Measurements from ENCODE around the gene ANKRD44.

Gene ANKRD44

DNA sequence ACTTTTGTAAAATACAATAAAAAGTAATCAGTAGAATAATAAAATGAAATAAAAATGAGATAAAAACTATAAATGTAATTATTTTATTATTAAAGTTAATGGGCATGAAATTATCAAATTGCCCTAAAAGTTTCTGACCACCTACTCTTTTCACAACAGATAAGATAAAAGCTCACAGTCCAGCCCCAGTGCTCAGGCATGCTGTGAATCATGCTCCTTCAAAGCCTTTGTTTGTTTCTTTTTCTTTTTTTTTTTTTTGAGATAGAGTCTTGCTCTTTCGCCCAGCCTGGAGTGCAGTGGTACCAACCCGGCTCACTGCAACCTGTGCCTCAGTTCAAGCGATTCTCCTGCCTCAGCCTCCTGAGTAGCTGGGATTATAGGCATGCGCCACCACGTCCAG is 181.7 kb downstream of the ANKRD44 start:
- H3K4me3 ChIP-seq (replicated peaks; ENCODE audit: low read depth, low read length), result no peak overlapping the region
- TF ChIP-seq, protein P1, sequence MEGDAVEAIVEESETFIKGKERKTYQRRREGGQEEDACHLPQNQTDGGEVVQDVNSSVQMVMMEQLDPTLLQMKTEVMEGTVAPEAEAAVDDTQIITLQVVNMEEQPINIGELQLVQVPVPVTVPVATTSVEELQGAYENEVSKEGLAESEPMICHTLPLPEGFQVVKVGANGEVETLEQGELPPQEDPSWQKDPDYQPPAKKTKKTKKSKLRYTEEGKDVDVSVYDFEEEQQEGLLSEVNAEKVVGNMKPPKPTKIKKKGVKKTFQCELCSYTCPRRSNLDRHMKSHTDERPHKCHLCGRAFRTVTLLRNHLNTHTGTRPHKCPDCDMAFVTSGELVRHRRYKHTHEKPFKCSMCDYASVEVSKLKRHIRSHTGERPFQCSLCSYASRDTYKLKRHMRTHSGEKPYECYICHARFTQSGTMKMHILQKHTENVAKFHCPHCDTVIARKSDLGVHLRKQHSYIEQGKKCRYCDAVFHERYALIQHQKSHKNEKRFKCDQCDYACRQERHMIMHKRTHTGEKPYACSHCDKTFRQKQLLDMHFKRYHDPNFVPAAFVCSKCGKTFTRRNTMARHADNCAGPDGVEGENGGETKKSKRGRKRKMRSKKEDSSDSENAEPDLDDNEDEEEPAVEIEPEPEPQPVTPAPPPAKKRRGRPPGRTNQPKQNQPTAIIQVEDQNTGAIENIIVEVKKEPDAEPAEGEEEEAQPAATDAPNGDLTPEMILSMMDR (IDR thresholded peaks at IDR 0.05; ENCODE audit: low read depth, low read length, missing control alignments), result no peak
- DNase-seq (ENCODE audit: extremely low read depth, low read depth), result no peak

DNA sequence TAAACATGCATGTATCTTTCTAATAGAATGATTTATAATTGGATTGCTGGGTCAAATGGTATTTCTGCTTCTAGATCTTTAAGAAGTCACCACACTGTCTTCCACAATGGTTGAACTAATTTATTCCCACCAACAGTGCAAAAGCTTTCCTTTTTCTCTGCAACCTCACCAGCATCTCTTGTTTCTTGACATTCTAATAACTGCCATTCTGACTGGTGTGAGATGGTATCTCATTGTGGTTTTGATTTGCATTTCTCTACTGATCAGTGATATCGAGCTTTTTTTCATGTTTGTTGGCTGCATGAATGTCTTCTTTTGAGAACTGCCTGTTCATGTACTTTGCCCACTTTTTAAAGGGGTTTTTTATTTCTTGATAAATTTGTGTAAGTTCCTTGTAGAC is 182.5 kb downstream of the ANKRD44 start:
- TF ChIP-seq, protein P1 (IDR thresholded peaks at IDR 0.05; ENCODE audit: low read depth, low read length, missing control alignments), result no peak
- DNase-seq (ENCODE audit: extremely low read depth, low read depth), result no peak
- no peak overlapping the region for H3K4me3 ChIP-seq (replicated peaks; ENCODE audit: low read depth, low read length)

DNA sequence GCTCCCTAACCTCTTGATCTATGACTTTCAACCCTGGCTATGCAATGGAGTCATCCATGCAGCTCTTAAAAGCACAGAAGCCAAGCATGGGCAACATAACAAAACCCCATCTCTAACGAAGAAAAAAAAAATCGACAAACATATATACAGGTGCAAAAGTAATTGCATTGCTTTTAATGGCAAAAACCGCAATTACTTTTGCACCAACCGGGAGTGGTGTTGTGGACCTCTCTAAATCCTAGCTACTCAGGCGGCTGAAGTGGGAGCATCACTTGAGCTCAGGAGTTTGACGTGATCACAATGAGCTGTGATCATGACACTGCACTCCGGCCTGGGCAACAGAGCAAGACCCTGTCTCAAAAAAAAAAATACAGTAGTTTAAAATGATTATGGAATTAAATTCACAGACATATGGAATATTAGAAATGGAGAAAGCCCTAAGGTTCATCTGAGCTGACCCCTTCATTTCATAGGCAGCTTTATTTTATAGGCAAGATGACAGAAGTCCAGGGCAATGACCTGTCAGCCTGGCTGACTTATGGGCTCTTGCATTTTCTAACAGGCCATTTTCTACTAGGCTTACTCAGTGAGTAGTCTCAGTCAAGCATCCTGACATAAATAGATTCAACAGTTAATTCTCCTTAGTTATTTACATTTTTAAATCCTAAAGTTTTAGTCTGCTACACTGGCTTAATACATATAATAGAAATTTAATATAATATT is 183.8 kb downstream of the ANKRD44 start:
- TF ChIP-seq, protein P1 (IDR thresholded peaks at IDR 0.05; ENCODE audit: low read depth, low read length, missing control alignments), result no peak
- DNase-seq (ENCODE audit: extremely low read depth, low read depth), result no peak
- no peak overlapping the region for H3K4me3 ChIP-seq (replicated peaks; ENCODE audit: low read depth, low read length)

DNA sequence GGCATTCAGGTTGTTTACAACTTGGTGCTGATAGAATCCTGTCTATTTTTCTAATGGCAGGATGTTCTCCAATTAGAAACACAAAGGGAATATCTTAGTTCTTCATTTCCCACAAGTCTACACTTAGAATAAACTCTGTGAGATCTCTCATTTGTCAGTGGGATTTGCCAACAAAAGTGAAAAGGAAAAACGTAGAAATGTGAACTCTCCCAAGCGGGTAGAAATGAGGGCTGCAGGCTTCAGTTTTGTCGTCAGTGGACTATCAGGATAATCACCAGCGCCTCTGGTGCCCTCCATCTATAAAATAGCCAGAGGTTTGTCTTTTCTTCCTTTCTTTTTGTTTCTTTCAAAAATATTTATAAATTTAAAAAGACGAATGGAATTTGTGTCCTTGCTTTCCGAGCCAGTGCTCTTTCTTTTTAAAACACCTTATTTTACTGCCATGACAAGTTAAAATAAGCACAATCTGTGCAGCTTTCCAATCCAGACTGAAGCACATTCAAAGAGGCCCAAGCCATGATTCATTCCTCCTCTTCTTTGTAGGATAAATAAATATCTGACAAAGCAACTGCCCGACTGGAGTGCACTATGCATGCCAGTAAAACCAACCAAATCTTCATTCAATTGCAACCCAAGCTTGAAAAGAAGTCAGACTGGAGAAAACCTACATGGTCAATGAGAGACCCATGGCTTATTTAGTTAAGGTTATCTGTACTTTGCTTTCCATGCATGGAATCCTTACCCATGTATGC is 185.8 kb downstream of the ANKRD44 start:
- TF ChIP-seq, protein P1 (IDR thresholded peaks at IDR 0.05; ENCODE audit: low read depth, low read length, missing control alignments), result no peak
- no peak for DNase-seq (ENCODE audit: extremely low read depth, low read depth)
- no peak overlapping the region for H3K4me3 ChIP-seq (replicated peaks; ENCODE audit: low read depth, low read length)

DNA sequence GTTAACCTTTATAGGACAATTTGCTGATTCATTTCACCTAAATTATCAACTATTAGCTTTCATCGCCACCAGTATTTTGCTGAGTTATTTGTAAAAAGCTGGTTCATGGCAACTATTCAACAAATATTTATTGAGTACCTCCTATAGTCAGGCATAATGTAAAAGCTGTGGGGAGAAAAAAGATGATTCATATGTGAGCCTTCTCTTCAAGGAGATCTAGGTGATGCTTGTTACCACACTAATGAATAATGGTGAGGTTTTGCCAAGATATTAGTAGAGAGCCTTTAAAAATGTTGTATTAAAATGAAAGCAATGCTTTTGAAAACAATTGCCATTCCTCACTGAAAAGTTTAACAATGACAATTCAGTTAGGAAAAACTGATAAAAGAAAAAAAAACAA is 187.8 kb downstream of the ANKRD44 start:
- DNase-seq (ENCODE audit: extremely low read depth, low read depth), result no peak
- no peak overlapping the region for H3K4me3 ChIP-seq (replicated peaks; ENCODE audit: low read depth, low read length)
- TF ChIP-seq, protein P1 (IDR thresholded peaks at IDR 0.05; ENCODE audit: low read depth, low read length, missing control alignments), result no peak

DNA sequence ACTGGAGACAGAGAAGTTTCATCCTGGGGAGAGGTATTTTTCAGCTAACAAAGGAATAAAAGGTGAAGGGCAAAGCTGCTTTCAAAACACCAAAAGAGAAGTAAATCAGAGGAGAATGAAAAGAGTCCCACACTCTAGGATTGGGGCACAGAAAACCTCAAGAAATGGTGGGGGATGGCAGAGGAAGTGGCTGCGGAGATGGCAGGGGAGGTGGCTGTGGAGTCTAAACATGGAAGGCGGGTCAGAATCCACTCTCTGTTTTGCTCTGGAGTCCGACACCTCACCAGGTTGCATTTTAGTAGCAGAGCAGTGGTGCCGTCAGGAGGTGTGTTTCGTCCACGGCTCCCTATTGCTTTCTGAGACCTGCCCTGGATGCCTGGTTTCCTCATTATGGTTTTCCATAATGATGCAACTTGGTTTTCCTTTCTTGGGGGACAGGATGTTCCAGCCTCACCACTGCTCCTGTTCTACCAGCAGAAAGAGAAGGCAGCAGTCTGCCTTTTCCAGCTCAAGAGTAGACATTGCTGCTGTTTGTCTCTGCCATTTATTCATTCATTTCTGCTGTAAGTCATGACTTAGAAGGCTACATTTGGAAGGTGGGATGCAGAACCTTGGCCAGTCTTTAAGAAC is 188.7 kb downstream of the ANKRD44 start:
- TF ChIP-seq, protein P1 (IDR thresholded peaks at IDR 0.05; ENCODE audit: low read depth, low read length, missing control alignments), result no peak
- no peak for DNase-seq (ENCODE audit: extremely low read depth, low read depth)

More for the DNA sequence above, 188.7 kb downstream of the ANKRD44 start:
- no peak overlapping the region for H3K4me3 ChIP-seq (replicated peaks; ENCODE audit: low read depth, low read length)

Measured in HFF-Myc (cell line).